ENCODE results near the gene XRCC2.

The XRCC2 gene

DNA sequence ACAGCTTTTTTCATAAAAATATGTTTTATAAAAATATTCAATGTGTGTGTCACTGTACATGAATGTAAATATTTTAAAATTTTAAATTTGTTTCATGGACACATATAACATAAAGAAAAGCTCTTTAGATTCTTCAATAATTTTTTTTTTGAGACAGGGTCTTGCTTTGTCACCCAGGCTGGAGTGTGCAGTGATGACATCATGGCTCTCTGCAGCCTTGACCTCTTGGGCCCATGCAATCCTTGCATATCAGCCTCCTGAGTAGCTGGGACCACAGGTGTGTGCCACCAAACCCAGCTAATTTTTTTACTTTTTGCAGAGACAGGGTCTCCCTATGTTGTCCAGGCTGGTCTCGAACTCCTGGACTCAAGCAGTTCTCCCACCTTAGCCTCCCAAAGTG, 9.9 kb downstream of the XRCC2 start:
- no peak for DNase-seq (ENCODE audit: low read depth in 1 of 2, low spot score in 1 of 2)
- no peak overlapping the region for H3K27ac ChIP-seq (replicated peaks)
- H3K27me3 ChIP-seq (ENCODE audit: insufficient read depth, poor library complexity, severe bottlenecking) = no peaks in the 10 kb centered on the region
- no peak for TF ChIP-seq CTCF (IDR thresholded peaks at IDR 0.05; ENCODE audit: insufficient read depth, low read length)
- TF ChIP-seq GABPA (IDR thresholded peaks at IDR 0.05; ENCODE audit: low read depth) = no peak
- no peak for TF ChIP-seq SPI1 (IDR thresholded peaks at IDR 0.05; ENCODE audit: borderline replicate concordance, low read depth)
- TF ChIP-seq POLR2AphosphoS5 (IDR thresholded peaks at IDR 0.05; ENCODE audit: low read depth) = no peak
- no peak for TF ChIP-seq REST (IDR thresholded peaks at IDR 0.05; ENCODE audit: insufficient replicate concordance, low read depth)
- no peak overlapping the region for H3K4me3 ChIP-seq (replicated peaks; ENCODE audit: insufficient read depth, low read length)

DNA sequence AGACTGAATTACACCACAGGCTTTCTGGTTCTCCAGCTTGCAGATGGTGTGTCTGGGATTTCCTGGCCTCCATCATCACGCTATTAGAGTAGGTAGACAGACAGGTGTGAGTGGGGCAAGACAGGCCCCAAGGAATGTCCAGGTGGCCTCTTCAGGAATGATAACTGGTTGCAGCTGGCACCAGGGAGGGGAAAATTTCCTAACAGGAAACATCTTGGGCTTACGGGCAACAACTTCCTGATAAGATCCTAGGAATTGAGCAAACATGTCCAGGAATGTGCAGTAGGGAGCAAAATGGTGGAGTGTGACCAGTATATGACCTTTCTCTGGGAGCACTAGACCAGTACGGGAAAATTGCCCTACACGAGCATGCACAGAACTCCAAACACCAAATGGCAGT, 11.3 kb downstream of the XRCC2 start:
- Histone ChIP-seq H3K27ac (replicated peaks) (no peak overlapping the region), H3K27me3 (ENCODE audit: insufficient read depth, poor library complexity, severe bottlenecking) (no peaks in the 10 kb centered on the region), H3K4me3 (replicated peaks; ENCODE audit: insufficient read depth, low read length) (no peak overlapping the region)
- TF ChIP-seq CTCF (IDR thresholded peaks at IDR 0.05; ENCODE audit: insufficient read depth, low read length) = no peak
- TF ChIP-seq GABPA (IDR thresholded peaks at IDR 0.05; ENCODE audit: low read depth) = no peak
- no peak for TF ChIP-seq POLR2AphosphoS5 (IDR thresholded peaks at IDR 0.05; ENCODE audit: low read depth)
- TF ChIP-seq REST (IDR thresholded peaks at IDR 0.05; ENCODE audit: insufficient replicate concordance, low read depth) = no peak
- no peak for TF ChIP-seq SPI1 (IDR thresholded peaks at IDR 0.05; ENCODE audit: borderline replicate concordance, low read depth)
- DNase-seq (ENCODE audit: low read depth in 1 of 2, low spot score in 1 of 2) = no peak

- no peaks in the 10 kb centered on the region for H3K27me3 ChIP-seq (ENCODE audit: insufficient read depth, poor library complexity, severe bottlenecking)
- DNase-seq (ENCODE audit: low read depth in 1 of 2, low spot score in 1 of 2) = no peak
- no peak overlapping the region for H3K27ac ChIP-seq (replicated peaks)
- TF ChIP-seq CTCF (IDR thresholded peaks at IDR 0.05; ENCODE audit: insufficient read depth, low read length) = no peak
- TF ChIP-seq SPI1 (IDR thresholded peaks at IDR 0.05; ENCODE audit: borderline replicate concordance, low read depth) = no peak
- TF ChIP-seq REST (IDR thresholded peaks at IDR 0.05; ENCODE audit: insufficient replicate concordance, low read depth) = no peak
- TF ChIP-seq GABPA (IDR thresholded peaks at IDR 0.05; ENCODE audit: low read depth) = no peak
- no peak for TF ChIP-seq POLR2AphosphoS5 (IDR thresholded peaks at IDR 0.05; ENCODE audit: low read depth)
- H3K4me3 ChIP-seq (replicated peaks; ENCODE audit: insufficient read depth, low read length) = no peak overlapping the region
Measured at GRCh38 chr7:152663931-152664330, 12.0 kb downstream of the XRCC2 start.

All from HL-60 (cell line).